Tibial artery (tissue), 4 donors: Measurements from ENCODE around the gene LARGE1.
A peak's percentile ranks its signal among the peaks of the same experiment; 100 is the strongest.

Experiments
- DNase-seq, 2 donors: peaks; one replicate each; pipeline ENCODE4 v3.0.0-alpha.2; 2019
- H3K27ac ChIP-seq, 2 donors: fragments of 200-600 bp; sonication (generic) in 1 of 2; 1 replicate in 1 of 2; 2 replicates in 1 of 2; pipeline ENCODE4 v1.5.1; 2018 to 2019; ENCODE audit warnings: mild to moderate bottlenecking in 1 of 2
- H3K27me3 ChIP-seq, 2 donors: fragments of 200-600 bp; sonication (generic) in 1 of 2; one replicate each; pipeline versions ENCODE4 v1.5.1 to v1.6.0; 2016 to 2019
- H3K36me3 ChIP-seq, 3 donors: fragments of 200-600 bp; sonication (generic) in 2 of 3; one replicate each; pipeline ENCODE4 v1.5.1; 2016 to 2019; ENCODE audit warnings: mild to moderate bottlenecking in 2 of 3
- H3K4me1 ChIP-seq, 4 donors: fragments of 200-600 bp; sonication (generic) in 2 of 4; 1 replicate in 3 of 4; 2 replicates in 1 of 4; pipeline ENCODE4 v1.5.1; 2016 to 2019
- H3K4me3 ChIP-seq, 2 donors: fragments of 200-600 bp; sonication (generic) in 1 of 2; 1 replicate in 1 of 2; 2 replicates in 1 of 2; pipeline ENCODE4 v1.5.1; 2018 to 2019; ENCODE audit warnings: mild to moderate bottlenecking in 2 of 2
- H3K9me3 ChIP-seq, 3 donors: fragments of 200-600 bp; sonication (generic) in 1 of 3; one replicate each; pipeline ENCODE4 v1.5.1; 2016 to 2019
- CTCF ChIP-seq, 2 experiments: fragments of 200-600 bp in 1 of 2; fragments of 450-650 bp in 1 of 2; IDR thresholded peaks; one replicate each; pipeline ENCODE4 v1.5.1; 2017 to 2019; ENCODE audit warnings: antibody characterized with exemption in 2 of 2, mild to moderate bottlenecking in 1 of 2, moderate library complexity in 1 of 2
- intact Hi-C: fragments of 100-400 bp; cut with DNase I; formaldehyde crosslinking; loops from one replicate; pipeline ENCODE4 v1.15.0; 2023; ENCODE audit warnings: low total_unique reads

LARGE1 gene

DNA sequence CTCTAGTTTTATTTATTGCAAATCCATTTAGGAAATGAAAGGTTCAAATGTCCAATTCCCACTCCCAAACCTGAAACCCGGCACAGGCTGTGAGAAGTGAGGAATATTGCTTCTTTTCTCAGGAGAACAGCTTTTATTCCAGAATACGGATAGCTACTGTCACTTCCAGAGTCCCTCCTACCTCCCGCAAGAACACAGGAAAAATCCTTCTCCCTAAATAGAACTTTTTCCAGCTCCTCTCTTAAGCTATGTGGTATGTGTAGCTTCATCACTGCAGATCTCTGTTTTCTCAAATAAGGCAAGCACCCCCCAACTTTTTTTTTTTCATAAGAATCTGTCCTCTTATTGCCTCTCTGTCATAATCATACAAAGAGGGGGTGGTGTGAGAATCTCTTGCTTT is 126.8 kb downstream of the LARGE1 start:
- intact Hi-C loops: no loop called here
- peak overlapping the region in 1 of 2 donors; percentile 15 for H3K4me3 ChIP-seq
- H3K27me3 ChIP-seq: no peaks in the 10 kb centered on the region
- peaks cover 0 to 5% (median 0%) of the 10 kb centered on the region in 3 donors for H3K36me3 ChIP-seq
- H3K4me1 ChIP-seq: peaks cover 0 to 28% (median 3%) of the 10 kb centered on the region in 4 donors
- H3K27ac ChIP-seq: peak overlapping the region; percentile 55 to 61
- H3K9me3 ChIP-seq: peaks cover 0 to 7% (median 5%) of the 10 kb centered on the region in 3 donors
- no peak for TF ChIP-seq CTCF (IDR thresholded peaks at IDR 0.05)
- no peak for DNase-seq

DNA sequence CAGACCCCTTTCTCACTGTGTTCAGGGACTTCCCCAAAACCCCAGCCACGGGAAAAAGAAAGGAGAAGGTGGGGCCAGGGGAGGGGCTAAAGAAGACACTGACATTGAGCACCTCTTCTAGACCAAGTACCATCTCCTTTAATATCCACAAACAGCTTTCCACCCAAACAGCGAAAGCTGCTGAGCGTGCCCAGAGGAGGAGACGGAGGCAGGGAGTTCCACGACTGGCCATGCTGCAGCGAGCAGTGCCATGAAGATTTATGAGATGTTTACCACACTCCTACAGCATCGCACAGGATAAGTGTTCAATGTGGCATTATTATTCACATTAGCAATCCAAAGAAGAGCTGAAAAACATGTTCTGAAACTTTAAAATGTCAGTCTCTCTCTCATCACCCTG is 127.4 kb downstream of the LARGE1 start:
- peak overlapping the region; percentile 55 to 61 for H3K27ac ChIP-seq
- H3K4me3 ChIP-seq: peak overlapping the region; percentile 2 to 15
- H3K9me3 ChIP-seq: peaks cover 0 to 11% (median 7%) of the 10 kb centered on the region in 3 donors
- H3K4me1 ChIP-seq: peaks cover 0 to 28% (median 3%) of the 10 kb centered on the region in 4 donors
- H3K27me3 ChIP-seq: no peaks in the 10 kb centered on the region
- TF ChIP-seq CTCF (IDR thresholded peaks at IDR 0.05): no peak
- intact Hi-C loops: no loop called here
- H3K36me3 ChIP-seq: peaks cover 0 to 5% (median 0%) of the 10 kb centered on the region in 3 donors
- no peak for DNase-seq

DNA sequence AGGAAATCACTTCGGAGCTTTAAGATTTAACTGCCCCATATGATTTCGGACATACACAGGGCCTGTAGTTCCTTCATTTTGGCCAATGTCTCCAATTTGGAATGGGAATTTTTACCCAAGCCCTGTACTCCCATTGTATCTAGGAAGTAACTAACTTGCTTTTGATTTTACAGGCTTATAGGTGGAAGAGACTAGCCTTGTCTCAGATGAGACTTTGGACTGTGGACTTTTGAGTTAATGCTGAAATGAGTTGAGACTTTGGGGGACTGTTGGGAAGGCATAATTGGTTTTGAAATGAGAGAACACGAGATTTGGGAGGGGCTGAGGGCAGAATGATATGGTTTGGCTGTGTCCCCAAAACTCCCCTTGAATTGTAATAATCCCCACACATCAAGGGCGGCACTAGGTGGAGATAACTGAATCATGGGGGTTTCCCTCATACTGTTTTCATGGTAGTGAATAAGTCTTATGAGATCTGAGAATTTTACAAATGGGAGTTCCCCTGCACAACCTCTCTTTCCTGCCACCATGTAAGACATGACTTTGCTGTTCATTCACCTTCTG is 130.5 kb downstream of the LARGE1 start:
- H3K27ac ChIP-seq: no peak overlapping the region
- H3K27me3 ChIP-seq: no peaks in the 10 kb centered on the region
- peaks cover 0 to 11% (median 7%) of the 10 kb centered on the region in 3 donors for H3K9me3 ChIP-seq
- TF ChIP-seq CTCF (IDR thresholded peaks at IDR 0.05): no peak
- intact Hi-C loops: no loop called here
- H3K4me3 ChIP-seq: no peak overlapping the region
- no peak for DNase-seq
- peaks cover 0 to 34% (median 3%) of the 10 kb centered on the region in 4 donors for H3K4me1 ChIP-seq
- peaks cover 0 to 5% (median 0%) of the 10 kb centered on the region in 3 donors for H3K36me3 ChIP-seq

DNA sequence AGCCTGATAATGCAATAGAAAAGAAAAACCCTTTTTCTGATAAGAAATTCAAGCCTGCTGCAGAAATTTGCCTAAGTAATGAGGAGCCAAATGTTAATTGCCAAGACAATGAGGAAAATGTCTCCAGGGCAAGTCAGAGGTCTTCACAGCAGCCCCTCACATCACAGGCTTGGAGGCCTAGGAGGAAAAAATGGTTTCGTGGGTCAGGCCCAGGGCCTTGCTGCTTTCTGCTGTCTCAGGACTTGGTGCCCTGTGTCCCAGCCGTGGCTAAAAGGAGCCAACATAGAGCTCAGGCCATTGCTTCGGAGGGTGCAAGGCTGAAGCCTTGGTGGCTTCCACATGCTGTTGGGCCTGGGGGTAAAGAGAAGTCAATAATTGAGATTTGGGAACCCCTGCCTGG is 131.3 kb downstream of the LARGE1 start:
- intact Hi-C loops: no loop called here
- H3K27me3 ChIP-seq: no peaks in the 10 kb centered on the region
- no peak overlapping the region for H3K27ac ChIP-seq
- H3K36me3 ChIP-seq: peaks cover 0 to 5% (median 0%) of the 10 kb centered on the region in 3 donors
- H3K9me3 ChIP-seq: peaks cover 0 to 11% (median 7%) of the 10 kb centered on the region in 3 donors
- no peak overlapping the region for H3K4me3 ChIP-seq
- no peak for TF ChIP-seq CTCF (IDR thresholded peaks at IDR 0.05)
- no peak for DNase-seq
- H3K4me1 ChIP-seq: peaks cover 0 to 34% (median 3%) of the 10 kb centered on the region in 4 donors

GRCh38 chr22:33787645-33788456 is 132.4 kb downstream of the LARGE1 start:
- Histone ChIP-seq H3K9me3 (peaks cover 0 to 11% (median 7%) of the 10 kb centered on the region in 3 donors), H3K36me3 (peaks cover 0 to 5% (median 0%) of the 10 kb centered on the region in 3 donors), H3K27ac (no peak overlapping the region), H3K4me1 (peaks cover 0 to 23% (median 0%) of the 10 kb centered on the region in 4 donors), H3K4me3 (no peak overlapping the region), H3K27me3 (no peaks in the 10 kb centered on the region)
- no peak for TF ChIP-seq CTCF (IDR thresholded peaks at IDR 0.05)
- DNase-seq: no peak
- intact Hi-C loops: no loop called here
